HCT116 (cell line): Measurements from ENCODE around the gene CSH1. TPM values are rescaled to one million over a fixed set of nuclear protein-coding genes. Genes with fewer than 3 reads are reported as not detected.

Experiments used
- ATAC-seq: fragments of 200-7000 bp; cut with Tn5 transposase; 2 replicates; pipeline ENCODE4 v1.9.1; 2020; ENCODE audit warnings: mild to moderate bottlenecking, moderate library complexity
- BruUV-seq: library from RNA; stranded (reverse); fragments of 400-500 nt; replicated peaks from 2 replicates; lab custom pipeline; 2021; lab: Mats Ljungman, UMichigan
- CTCF ChIA-PET: fragments of 300-600 bp; sonication (Branson Sonifier 250); formaldehyde crosslinking; loops from one replicate; lab custom pipeline; 2021; ENCODE audit warnings: antibody characterized with exemption; lab: Charles Lee
- POLR2A ChIA-PET: fragments of 300-600, 350-600 bp; sonication (Branson Sonifier 250); formaldehyde crosslinking; loops from one replicate; lab custom pipeline; 2021; ENCODE audit warnings: antibody characterized with exemption; lab: Charles Lee
- RAD21 ChIA-PET, 2 experiments: fragments of 300-600 bp; sonication (Branson Sonifier 250); formaldehyde crosslinking; loops; one replicate each; lab custom pipeline; 2023; ENCODE audit warnings: low total read pairs in 2 of 2; ENCODE audit not compliant: uncharacterized antibody in 2 of 2, unreplicated experiment in 2 of 2, low non-redundant PET in 1 of 2; lab: Charles Lee
- DNase-seq: peaks from one replicate; pipeline ENCODE4 v3.0.0-alpha.2; 2010; ENCODE audit warnings: low read depth, low spot score
- H2AFZ ChIP-seq: fragments of 200-600 bp; shearing (Covaris generic), sonication (generic); 2 replicates; pipeline ENCODE4 v1.6.1; 2017; ENCODE audit warnings: low read depth, mixed run types, mixed read lengths, antibody characterized with exemption, low read length; ENCODE audit not compliant: poor library complexity, severe bottlenecking
- H3K27ac ChIP-seq: 2 replicates; pipeline ENCODE4 v1.5.1; 2012; ENCODE audit warnings: low read depth, low read length
- H3K27me3 ChIP-seq: fragments of 200-600 bp; sonication (generic); 2 replicates; pipeline ENCODE4 v1.6.1; 2016; ENCODE audit warnings: mixed run types, low read length, mixed read lengths; ENCODE audit not compliant: insufficient read depth
- H3K36me3 ChIP-seq, 2 experiments: fragments of 200-500 bp in 1 of 2; fragments of 200-600 bp in 1 of 2; sonication (Bioruptor generic) in 1 of 2; sonication (generic) in 1 of 2; 2 replicates each; pipeline versions ENCODE4 v1.5.1 to v1.6.1; 2014 to 2016; ENCODE audit warnings: low read length in 2 of 2, inconsistent platforms in 1 of 2, mixed read lengths in 1 of 2, mixed run types in 1 of 2; ENCODE audit not compliant: insufficient read depth in 2 of 2, control insufficient read depth in 1 of 2
- H3K4me1 ChIP-seq, 2 experiments: fragments of 200-600 bp in 1 of 2; sonication (generic) in 1 of 2; 2 replicates each; pipeline versions ENCODE4 v1.5.1 to v1.6.1; 2012 to 2017; ENCODE audit warnings: low read length in 2 of 2, inconsistent platforms in 1 of 2, mild to moderate bottlenecking in 1 of 2, mixed read lengths in 1 of 2, mixed run types in 1 of 2, moderate library complexity in 1 of 2; ENCODE audit not compliant: insufficient read depth in 2 of 2, control insufficient read depth in 1 of 2
- H3K4me2 ChIP-seq: fragments of 200-600 bp; sonication (generic); 2 replicates; pipeline ENCODE4 v1.6.1; 2017; ENCODE audit warnings: mixed run types, low read length, mixed read lengths
- H3K4me3 ChIP-seq, 2 experiments: fragments of 200-600 bp in 1 of 2; sonication (generic) in 1 of 2; replicated peaks in 1 of 2; 2 replicates each; pipeline ENCODE4 v1.5.1; 2011 to 2016; ENCODE audit warnings: low read length in 2 of 2, control low read depth in 1 of 2, low read depth in 1 of 2, mild to moderate bottlenecking in 1 of 2, mixed read lengths in 1 of 2, mixed run types in 1 of 2
- H3K79me2 ChIP-seq: fragments of 200-600 bp; sonication (generic); 2 replicates; pipeline ENCODE4 v1.6.1; 2017; ENCODE audit warnings: mild to moderate bottlenecking, mixed run types, low read length, moderate library complexity, mixed read lengths; ENCODE audit not compliant: insufficient read depth
- H3K9ac ChIP-seq: fragments of 200-600 bp; sonication (generic); 2 replicates; pipeline ENCODE4 v1.6.1; 2016; ENCODE audit warnings: low read length, mixed read lengths
- H3K9me2 ChIP-seq: fragments of 200-600 bp; sonication (generic), shearing (Covaris generic); 2 replicates; pipeline ENCODE4 v1.6.1; 2017; ENCODE audit warnings: mixed run types, mild to moderate bottlenecking, moderate library complexity; ENCODE audit not compliant: insufficient read depth
- H3K9me3 ChIP-seq, 2 experiments: fragments of 200-500 bp in 1 of 2; fragments of 200-600 bp in 1 of 2; sonication (Bioruptor generic) in 1 of 2; sonication (generic) in 1 of 2; 2 replicates each; pipeline ENCODE4 v1.6.1; 2014 to 2017; ENCODE audit warnings: low read length in 2 of 2, mixed read lengths in 2 of 2, inconsistent platforms in 1 of 2, low read depth in 1 of 2, mild to moderate bottlenecking in 1 of 2, mixed run types in 1 of 2, moderate library complexity in 1 of 2; ENCODE audit not compliant: control insufficient read depth in 1 of 2, insufficient read depth in 1 of 2
- H4K20me1 ChIP-seq: fragments of 200-600 bp; sonication (generic), shearing (Covaris generic); 2 replicates; pipeline ENCODE4 v1.6.1; 2017; ENCODE audit warnings: mixed run types, mild to moderate bottlenecking, moderate library complexity; ENCODE audit not compliant: insufficient read depth
- MAX ChIP-seq: IDR thresholded peaks from 2 replicates; pipeline ENCODE4 v1.6.1; 2012
- intact Hi-C: fragments of 100-400 bp; cut with micrococcal nuclease; formaldehyde crosslinking; loops from 2 replicates; pipeline ENCODE4 v1.10.0; 2022
- total RNA-seq: library from RNA; stranded (reverse); gene quantifications from one replicate; pipeline ENCODE4 v1.2.1, GENCODE V29; 2021; ENCODE audit not compliant: unreplicated experiment

The CSH1 gene
- total RNA-seq, 1 experiment from 2014 or later = not detected

GRCh38 chr17:63845509-63845908, 50.9 kb downstream of the CSH1 start:
- H3K4me3 ChIP-seq = no peak overlapping the region
- peaks cover 26 to 43% of the 10 kb centered on the region in 2 experiments for H3K4me1 ChIP-seq
- ChIA-PET CTCF (interaction anchor here (2.4 kb wide), 1 partner anchor 20 kb away, joined by 12 read pairs; no protein-coding TSS in a partner anchor), RAD21 (no interaction called here), POLR2A (no interaction called here)
- no peak for DNase-seq
- no peak overlapping the region for H3K9ac ChIP-seq
- H2AFZ ChIP-seq = no peak overlapping the region
- H3K27me3 ChIP-seq = no peaks in the 10 kb centered on the region
- H3K79me2 ChIP-seq = peaks cover 19% of the 10 kb centered on the region
- no peak for TF ChIP-seq MAX
- no peaks in the 10 kb centered on the region; a peak in 1 of 4 replicates for H3K36me3 ChIP-seq
- no peaks in the 10 kb centered on the region for H3K9me2 ChIP-seq
- no TSS peak for BruUV-seq
- intact Hi-C loops = no loop called here
- H3K9me3 ChIP-seq = peaks cover 0 to 5% of the 10 kb centered on the region in 2 experiments; a peak in 1 of 4 replicates
- ATAC-seq = no peak
- H3K27ac ChIP-seq = no peak overlapping the region
- H4K20me1 ChIP-seq = no peaks in the 10 kb centered on the region
- no peak overlapping the region for H3K4me2 ChIP-seq

Other genes with a start within 250 kb of the CSH1 start
- 8.4 TPM for gene LIMD2, start 196.4 kb downstream of the CSH1 start, total RNA-seq
- gene STRADA, start 154.8 kb downstream of the CSH1 start, total RNA-seq = 38.0 TPM
- 117 TPM for gene CCDC47, start 123.0 kb downstream of the CSH1 start, total RNA-seq
- 174 TPM for gene DDX42, start 122.4 kb downstream of the CSH1 start, total RNA-seq
- 193 TPM for gene PSMC5, start 69.1 kb downstream of the CSH1 start, total RNA-seq
- 70.9 TPM for gene FTSJ3, start 68.9 kb downstream of the CSH1 start, total RNA-seq
- gene SMARCD2, start 53.9 kb downstream of the CSH1 start, total RNA-seq = 168 TPM
- gene CSH2, start 22.9 kb downstream of the CSH1 start, total RNA-seq = not detected
- not detected for gene GH2, start 14.6 kb downstream of the CSH1 start, total RNA-seq
- not detected for gene CSHL1, start 14.7 kb upstream of the CSH1 start, total RNA-seq
- not detected for gene GH1, start 22.3 kb upstream of the CSH1 start, total RNA-seq
- gene CD79B, start 35.8 kb upstream of the CSH1 start, total RNA-seq = 0.59 TPM
- 2.7 TPM for gene SCN4A, start 76.3 kb upstream of the CSH1 start, total RNA-seq
- not detected for gene PRR29, start 101.8 kb upstream of the CSH1 start, total RNA-seq
- gene ICAM2, start 124.1 kb upstream of the CSH1 start, total RNA-seq = 0.61 TPM
- gene ERN1, start 233.6 kb upstream of the CSH1 start, total RNA-seq = 28.2 TPM